Stimulated activated CD8-positive, alpha-beta memory T cell treated with anti-CD3 and anti-CD28 coated beads, Interleukin-7, amount 100 ng/mL, for 1 hour (primary cell): Measurements from ENCODE around the gene LTC4S.

Experiments used
- DNase-seq, 2 donors: peaks; one replicate each; pipeline ENCODE4 v3.0.0-alpha.2; 2020; ENCODE audit warnings: low read depth in 2 of 2

The LTC4S gene

GRCh38 chr5:179806250-179807048 lies 12.7 kb downstream of the LTC4S start, which contains the start of gene MGAT4B:
Gene MGAT4B, minus strand, starts transcription at chr5:179806866. Its CDS starts 283 bp downstream, at chr5:179806583.
- DNase-seq: no peak

- no peak for DNase-seq
Measured at GRCh38 chr5:179812135-179812825, 18.5 kb downstream of the LTC4S start.

GRCh38 chr5:179812997-179813607 lies 19.3 kb downstream of the LTC4S start:
- no peak for DNase-seq

- DNase-seq: no peak
Measured at GRCh38 chr5:179814090-179814489, 20.3 kb downstream of the LTC4S start.

- DNase-seq: no peak
Measured at GRCh38 chr5:179815491-179816249, 21.9 kb downstream of the LTC4S start.

GRCh38 chr5:179816401-179816795 lies 22.6 kb downstream of the LTC4S start:
- no peak for DNase-seq

- DNase-seq: no peak
Measured at GRCh38 chr5:179816796-179817469, 23.1 kb downstream of the LTC4S start.

GRCh38 chr5:179817470-179817840 lies 23.7 kb downstream of the LTC4S start:
- no peak for DNase-seq

- no peak for DNase-seq
Measured at GRCh38 chr5:179817890-179818745, 24.3 kb downstream of the LTC4S start.

- peak; percentile 82 for DNase-seq
Measured at GRCh38 chr5:179818746-179819295, 25.0 kb downstream of the LTC4S start.

GRCh38 chr5:179819296-179820126 lies 25.7 kb downstream of the LTC4S start:
- DNase-seq: no peak

- no peak for DNase-seq
Measured at GRCh38 chr5:179820127-179820482, 26.3 kb downstream of the LTC4S start.

GRCh38 chr5:179820483-179821297 lies 26.9 kb downstream of the LTC4S start, which contains the start of gene SQSTM1:
Gene SQSTM1, plus strand, starts transcription at chr5:179820905. Its CDS starts 32 bp downstream, at chr5:179820937.
- DNase-seq: peak; percentile 68 to 71

GRCh38 chr5:179821298-179822058 lies 27.7 kb downstream of the LTC4S start:
- DNase-seq: peak; percentile 65 to 71

- DNase-seq: no peak
Measured at GRCh38 chr5:179822059-179822432, 28.3 kb downstream of the LTC4S start.

GRCh38 chr5:179822444-179822990 lies 28.7 kb downstream of the LTC4S start:
- no peak for DNase-seq
